ENCODE results near the gene CCDC57.

CCDC57 gene

DNA sequence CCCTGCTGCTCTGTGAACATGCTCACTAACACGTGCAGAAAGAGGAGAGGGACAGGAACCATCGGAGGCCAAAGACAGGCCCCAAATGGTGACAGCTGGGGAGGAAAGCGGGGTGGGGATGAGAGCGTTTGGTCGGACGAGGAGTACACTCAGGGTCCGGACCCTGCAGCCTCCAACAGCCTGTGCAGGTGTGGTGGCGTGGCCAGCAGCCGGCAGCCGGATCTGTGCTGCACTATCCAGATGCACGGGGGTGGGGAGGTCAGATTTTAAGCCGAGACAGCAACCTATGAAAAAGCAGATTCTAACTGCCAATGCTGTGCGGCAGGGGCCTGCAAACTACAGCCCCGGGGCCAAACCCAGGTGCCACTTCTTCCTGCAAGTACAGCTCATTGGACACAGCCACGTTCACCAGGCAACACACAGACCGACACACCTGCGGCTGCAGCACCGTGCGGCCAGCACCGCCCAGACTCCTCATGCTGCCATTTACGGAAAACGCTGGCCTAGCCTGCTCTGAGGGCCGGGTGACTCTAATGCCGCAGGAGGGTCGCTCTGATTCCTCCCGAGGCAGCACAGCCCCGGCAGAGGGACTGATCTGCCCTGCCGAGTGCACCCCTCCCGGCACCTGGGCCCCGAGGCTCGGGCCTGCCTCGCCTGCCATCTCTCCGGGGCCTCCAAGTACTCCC, 37.4 kb upstream of the CCDC57 start:
- Histone ChIP-seq H3K4me1 (ENCODE audit: insufficient read depth, low read length) (no peaks in the 10 kb centered on the region), H3K4me3 (ENCODE audit: low read length) (no peak overlapping the region), H3K27me3 (ENCODE audit: insufficient read depth, low read length) (no peaks in the 10 kb centered on the region), H2AFZ (ENCODE audit: low read depth, low read length) (no peak overlapping the region), H3K9me3 (ENCODE audit: low read length) (no peaks in the 10 kb centered on the region), H3K36me3 (ENCODE audit: insufficient read depth, low read length) (peaks cover 84% of the 10 kb centered on the region)

DNA sequence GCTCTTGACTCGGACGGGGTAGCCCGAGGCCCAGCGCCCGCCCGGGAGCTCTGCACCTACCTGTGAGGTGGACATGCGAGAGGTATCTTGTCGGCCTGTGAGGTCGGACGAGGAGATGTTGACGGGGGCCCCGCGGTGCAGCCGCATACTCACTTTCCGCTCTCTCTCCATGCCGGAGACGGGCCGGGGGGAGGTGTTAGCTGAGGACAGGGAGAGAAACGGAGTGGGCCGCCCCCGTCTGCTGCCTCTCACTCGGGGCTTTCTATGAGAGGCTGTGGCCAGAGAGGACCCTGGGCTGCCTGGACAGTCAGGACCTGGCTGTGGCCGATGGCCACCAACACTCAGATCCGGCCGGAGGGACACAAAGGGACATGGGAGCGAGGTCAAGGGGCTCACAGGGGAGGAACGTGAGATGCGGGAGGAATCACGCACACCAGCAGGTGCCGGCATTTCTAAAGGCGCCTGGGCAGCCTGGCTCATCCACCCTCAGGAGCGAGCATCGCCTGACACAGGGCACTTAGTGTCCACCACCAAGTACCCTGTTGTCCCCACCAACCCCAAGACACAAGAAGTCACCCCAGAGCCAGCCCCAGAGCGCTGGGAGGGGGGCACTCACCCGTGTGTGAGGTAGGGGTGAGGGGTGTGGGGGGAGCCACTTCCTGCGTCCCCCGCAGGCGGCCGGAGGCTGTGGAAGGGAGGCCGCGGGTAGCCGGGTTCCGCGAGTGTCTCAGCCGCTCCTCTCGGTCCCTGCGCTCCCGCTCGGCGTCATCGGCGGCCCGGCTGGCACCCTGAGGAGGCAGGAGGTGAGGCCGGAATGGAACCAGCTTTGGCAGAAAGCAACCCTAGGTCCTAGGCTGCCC, 36.4 kb upstream of the CCDC57 start:
- H3K9me3 ChIP-seq (ENCODE audit: low read length), result no peaks in the 10 kb centered on the region
- no peaks in the 10 kb centered on the region for H3K4me1 ChIP-seq (ENCODE audit: insufficient read depth, low read length)
- no peaks in the 10 kb centered on the region for H3K27me3 ChIP-seq (ENCODE audit: insufficient read depth, low read length)
- no peak overlapping the region for H3K4me3 ChIP-seq (ENCODE audit: low read length)
- no peak overlapping the region for H2AFZ ChIP-seq (ENCODE audit: low read depth, low read length)
- peaks cover 92% of the 10 kb centered on the region for H3K36me3 ChIP-seq (ENCODE audit: insufficient read depth, low read length)

DNA sequence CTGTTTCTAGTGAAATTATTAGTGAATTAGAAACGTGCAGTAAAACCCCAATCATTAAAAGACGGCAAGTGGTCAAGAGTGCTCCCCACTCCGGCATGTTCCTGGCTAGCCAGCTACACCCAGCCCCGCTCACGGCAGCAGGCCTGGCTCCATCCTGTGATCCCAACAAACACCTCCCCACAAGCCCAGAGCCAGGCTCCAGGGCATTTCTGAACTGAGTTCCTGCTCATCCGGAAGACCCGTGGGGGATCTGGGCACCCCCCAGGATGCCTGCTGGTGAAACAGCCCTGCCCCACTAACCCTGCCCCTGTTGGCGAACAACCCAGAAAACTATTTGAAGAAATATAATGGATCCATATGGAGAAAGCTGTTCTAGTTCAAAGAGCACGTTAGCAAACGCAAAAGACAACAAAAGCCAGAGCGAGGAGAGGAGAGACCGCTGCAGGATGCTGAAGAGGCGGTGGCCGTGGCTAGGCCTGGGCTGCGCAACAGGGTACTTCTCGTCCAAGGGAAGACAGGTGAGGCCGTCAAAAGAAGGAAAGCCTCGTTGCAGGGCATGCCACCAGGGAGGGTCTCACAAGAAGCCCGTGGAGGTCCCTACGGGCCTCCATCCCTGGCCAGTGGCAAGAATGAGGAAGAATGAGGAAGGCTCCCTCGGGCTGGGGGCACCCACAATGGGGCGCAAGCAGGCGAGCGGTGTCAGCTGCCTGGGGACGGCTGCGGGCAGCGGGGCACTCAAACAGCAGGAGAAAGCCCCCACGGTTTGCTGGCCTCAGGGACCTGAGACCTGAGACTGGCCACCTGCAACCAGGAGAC, 35.4 kb upstream of the CCDC57 start:
- Histone ChIP-seq H3K36me3 (ENCODE audit: insufficient read depth, low read length) (peaks cover 98% of the 10 kb centered on the region), H3K27me3 (ENCODE audit: insufficient read depth, low read length) (no peaks in the 10 kb centered on the region), H3K9me3 (ENCODE audit: low read length) (no peaks in the 10 kb centered on the region), H3K4me1 (ENCODE audit: insufficient read depth, low read length) (no peaks in the 10 kb centered on the region), H3K4me3 (ENCODE audit: low read length) (no peak overlapping the region), H2AFZ (ENCODE audit: low read depth, low read length) (no peak overlapping the region)

DNA sequence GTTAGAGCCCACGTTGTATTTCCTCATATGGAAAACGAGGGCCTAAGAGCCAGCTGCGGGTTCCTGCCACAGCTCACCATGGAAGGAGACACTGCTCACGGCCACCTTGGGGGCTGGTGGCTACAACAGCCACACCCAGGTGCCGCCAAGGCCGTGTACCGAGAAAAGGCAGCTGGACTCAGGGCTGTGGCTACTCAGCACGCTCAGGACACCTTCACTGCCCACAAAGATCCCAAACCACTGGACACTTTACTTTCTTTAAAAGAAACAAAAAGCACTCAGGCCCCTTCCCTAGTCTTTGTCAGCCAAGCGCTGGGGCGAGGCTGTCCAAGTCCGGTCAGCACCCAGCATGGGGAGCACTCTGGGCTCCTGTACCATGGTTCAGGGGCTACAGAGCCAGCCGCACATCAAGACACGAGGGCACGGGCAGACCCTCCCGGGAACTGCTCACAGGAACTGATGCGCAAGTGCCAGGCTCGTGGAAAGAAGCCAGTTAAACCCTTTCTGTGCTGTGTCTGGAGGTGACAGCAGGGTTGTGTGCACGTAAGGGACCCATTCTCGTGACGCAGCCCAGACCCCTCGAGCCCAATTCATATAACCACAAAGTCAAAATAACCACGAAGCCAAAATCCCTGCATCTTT, 34.7 kb upstream of the CCDC57 start:
- Histone ChIP-seq H3K4me3 (ENCODE audit: low read length) (no peak overlapping the region), H3K4me1 (ENCODE audit: insufficient read depth, low read length) (no peaks in the 10 kb centered on the region), H2AFZ (ENCODE audit: low read depth, low read length) (no peak overlapping the region), H3K36me3 (ENCODE audit: insufficient read depth, low read length) (peaks cover 97% of the 10 kb centered on the region), H3K9me3 (ENCODE audit: low read length) (no peaks in the 10 kb centered on the region), H3K27me3 (ENCODE audit: insufficient read depth, low read length) (no peaks in the 10 kb centered on the region)

DNA sequence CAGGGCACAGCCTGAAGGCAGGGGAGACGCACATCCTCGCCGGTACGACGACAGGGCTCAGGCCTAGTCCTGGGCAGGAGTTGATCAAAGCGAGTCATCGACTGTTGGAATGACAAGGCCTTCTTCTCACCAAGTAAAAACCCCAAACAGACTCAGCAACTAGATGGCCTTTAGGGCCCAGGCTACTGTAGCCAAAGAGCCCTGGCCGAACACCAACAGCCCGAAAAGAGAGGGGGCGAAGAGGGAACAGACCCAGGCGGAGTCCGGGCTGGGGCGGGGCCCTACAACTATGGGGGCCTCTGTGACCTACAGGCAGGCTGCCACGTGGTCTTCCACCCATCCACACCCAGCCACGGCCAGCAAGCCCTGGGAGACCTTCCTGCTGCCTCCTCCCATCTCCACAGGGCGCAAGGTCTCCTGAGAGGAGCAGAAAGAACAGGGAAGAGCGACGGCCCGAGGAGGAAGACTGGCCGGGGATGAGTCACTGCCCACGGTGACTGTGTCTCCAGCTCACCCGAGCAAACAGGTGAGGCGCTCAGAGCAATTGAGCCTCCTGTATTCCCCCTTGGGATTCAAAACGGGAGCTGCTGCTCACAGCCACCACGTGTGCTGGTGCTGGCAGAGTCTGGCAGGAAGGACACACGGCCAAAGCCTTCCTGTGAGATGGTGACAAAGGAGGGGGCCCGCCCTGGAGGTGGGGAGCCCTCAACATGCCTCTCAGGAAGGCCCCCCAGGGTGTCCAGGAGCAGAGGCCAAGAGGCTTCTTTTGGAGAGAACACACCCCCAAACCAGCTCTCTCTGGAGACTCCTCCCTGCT, 33.9 kb upstream of the CCDC57 start:
- Histone ChIP-seq H3K9me3 (ENCODE audit: low read length) (no peaks in the 10 kb centered on the region), H3K4me3 (ENCODE audit: low read length) (no peak overlapping the region), H3K4me1 (ENCODE audit: insufficient read depth, low read length) (no peaks in the 10 kb centered on the region), H3K36me3 (ENCODE audit: insufficient read depth, low read length) (peaks cover 96% of the 10 kb centered on the region), H3K27me3 (ENCODE audit: insufficient read depth, low read length) (no peaks in the 10 kb centered on the region), H2AFZ (ENCODE audit: low read depth, low read length) (no peak overlapping the region)

DNA sequence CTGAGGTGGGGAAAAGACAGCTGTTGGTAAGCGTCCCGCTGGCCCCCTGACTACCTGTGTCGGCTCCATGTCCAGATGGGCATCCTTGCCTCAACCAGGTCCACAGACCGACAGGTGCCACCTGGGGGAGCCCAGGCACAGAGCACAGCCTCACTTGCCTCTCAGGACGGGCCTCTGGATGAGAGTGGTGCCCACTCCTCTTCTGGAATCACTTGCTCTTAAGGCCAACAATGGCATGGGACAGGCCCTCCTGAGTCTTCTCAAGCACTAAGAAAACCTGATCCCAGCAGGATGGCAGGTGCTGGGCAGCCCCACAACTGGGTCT, 33.4 kb upstream of the CCDC57 start:
- H3K36me3 ChIP-seq (ENCODE audit: insufficient read depth, low read length), result peaks cover 94% of the 10 kb centered on the region
- no peak overlapping the region for H3K4me3 ChIP-seq (ENCODE audit: low read length)
- H3K27me3 ChIP-seq (ENCODE audit: insufficient read depth, low read length), result no peaks in the 10 kb centered on the region
- H3K9me3 ChIP-seq (ENCODE audit: low read length), result no peaks in the 10 kb centered on the region
- H2AFZ ChIP-seq (ENCODE audit: low read depth, low read length), result no peak overlapping the region
- H3K4me1 ChIP-seq (ENCODE audit: insufficient read depth, low read length), result no peaks in the 10 kb centered on the region

DNA sequence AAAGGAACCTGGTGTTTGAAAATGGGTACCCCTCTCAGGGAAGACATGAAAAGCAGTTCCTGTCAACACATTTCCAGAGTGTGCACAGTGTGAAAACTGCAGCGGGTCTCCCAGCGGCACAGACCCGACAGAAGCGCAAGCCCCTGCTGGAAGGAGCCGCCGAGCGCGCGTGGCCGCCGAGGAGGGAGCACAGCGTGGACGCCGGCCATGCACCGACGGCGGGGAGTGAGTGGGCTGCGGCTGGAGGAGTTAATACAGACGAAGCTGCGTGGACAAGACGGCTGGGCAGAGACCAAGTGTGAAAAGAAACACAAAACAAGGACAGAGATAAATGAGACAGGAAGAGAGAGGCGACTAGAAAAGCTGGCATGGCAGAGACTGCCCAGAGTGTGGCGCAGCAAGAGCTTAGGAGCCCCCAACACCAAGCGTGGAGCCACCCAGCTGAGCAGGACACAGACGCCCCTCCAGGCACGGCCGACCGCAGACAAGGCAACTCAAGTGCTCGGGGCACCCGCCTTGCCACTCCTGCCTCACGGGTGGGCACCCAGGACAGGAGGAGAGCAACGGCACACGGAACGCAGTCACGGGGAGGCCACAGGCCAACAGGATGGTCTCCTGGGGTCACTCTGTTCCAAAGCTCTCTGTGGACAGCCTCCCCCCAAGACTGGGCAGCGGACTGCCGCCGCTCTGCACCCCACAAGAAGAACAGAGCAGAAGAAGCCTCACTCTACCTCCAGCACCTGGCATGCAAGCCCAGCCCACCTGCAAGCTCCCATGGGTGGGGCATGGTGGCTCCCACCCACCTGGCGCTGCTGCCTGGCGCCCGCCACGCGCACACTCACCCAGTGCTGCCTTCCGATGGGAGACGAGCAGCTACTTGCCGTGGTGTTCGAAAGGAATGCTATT, 32.7 kb upstream of the CCDC57 start:
- H3K4me3 ChIP-seq (ENCODE audit: low read length), result no peak overlapping the region
- H3K36me3 ChIP-seq (ENCODE audit: insufficient read depth, low read length), result peaks cover 88% of the 10 kb centered on the region
- no peaks in the 10 kb centered on the region for H3K9me3 ChIP-seq (ENCODE audit: low read length)
- no peaks in the 10 kb centered on the region for H3K27me3 ChIP-seq (ENCODE audit: insufficient read depth, low read length)
- no peaks in the 10 kb centered on the region for H3K4me1 ChIP-seq (ENCODE audit: insufficient read depth, low read length)
- H2AFZ ChIP-seq (ENCODE audit: low read depth, low read length), result no peak overlapping the region

DNA sequence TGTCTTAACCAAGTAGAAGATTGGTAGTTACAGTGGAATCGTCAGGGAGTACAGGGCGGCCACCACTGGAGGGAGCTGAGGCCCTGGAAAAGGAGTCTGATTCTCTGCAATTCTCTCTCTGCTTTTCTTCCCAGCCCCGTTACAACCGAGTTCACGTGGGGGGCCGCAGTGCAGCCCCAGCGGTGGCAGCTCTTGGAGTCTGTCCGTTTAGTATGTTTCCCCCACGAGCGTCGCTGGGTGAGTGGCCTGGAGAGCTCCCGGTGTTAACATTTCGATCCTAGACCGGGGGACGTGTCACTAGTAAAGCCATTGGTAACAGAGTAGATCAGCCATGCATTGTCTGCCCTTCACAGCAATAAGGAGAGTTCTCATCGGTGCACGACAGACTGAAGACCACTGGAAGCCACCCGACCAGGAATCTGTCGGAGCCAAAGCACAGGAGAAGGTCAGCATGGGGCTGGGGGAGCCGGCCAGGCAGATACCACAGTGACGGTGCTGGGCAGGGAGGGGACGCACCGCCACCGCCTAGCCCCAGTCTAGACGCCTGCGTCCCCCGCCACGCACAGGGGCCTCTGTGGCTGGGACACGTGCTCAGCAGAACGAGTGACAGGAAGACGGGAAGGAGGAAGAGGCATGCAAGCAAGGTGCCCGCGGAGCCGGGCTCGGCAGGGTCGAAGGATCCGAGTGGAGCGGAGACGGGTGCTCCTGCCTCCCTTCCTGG, 31.9 kb upstream of the CCDC57 start:
- Histone ChIP-seq H3K4me1 (ENCODE audit: insufficient read depth, low read length) (no peaks in the 10 kb centered on the region), H3K27me3 (ENCODE audit: insufficient read depth, low read length) (no peaks in the 10 kb centered on the region), H2AFZ (ENCODE audit: low read depth, low read length) (no peak overlapping the region), H3K36me3 (ENCODE audit: insufficient read depth, low read length) (peaks cover 85% of the 10 kb centered on the region), H3K4me3 (ENCODE audit: low read length) (no peak overlapping the region), H3K9me3 (ENCODE audit: low read length) (no peaks in the 10 kb centered on the region)

DNA sequence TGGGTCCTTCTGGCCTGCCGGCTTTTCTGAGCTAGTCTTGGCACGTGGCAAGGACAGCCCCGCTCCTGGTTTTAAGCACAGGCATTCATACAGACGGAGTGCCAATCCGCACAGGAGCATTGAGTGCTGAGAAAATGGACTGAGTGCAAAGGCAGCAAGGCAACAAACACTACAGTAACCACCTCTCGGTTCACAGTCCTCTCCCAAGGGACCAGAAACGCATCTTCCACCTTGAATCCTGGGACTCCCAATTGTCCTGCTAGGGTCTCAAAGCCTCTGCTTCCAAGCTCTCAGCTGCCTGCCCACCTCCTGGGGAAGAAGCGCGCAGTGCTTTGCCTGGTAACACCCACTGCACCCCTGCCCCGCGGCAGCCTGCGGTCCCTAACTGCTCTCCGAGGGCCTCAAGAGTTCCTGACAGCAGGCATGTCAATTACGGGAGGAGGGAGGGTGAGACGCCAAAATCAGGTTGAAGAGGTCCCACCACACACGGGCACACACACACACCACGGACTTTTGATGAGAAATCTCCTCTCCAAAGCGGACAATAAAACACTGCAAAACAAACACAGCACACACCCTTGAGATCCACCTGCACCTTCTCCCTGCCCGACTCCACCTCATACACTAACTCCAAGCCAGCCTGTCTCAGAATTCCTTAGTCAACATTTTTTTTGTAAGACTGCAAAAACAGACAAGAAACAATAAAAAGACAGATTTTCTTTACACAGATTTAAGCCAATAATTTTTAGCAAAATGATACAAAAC, 31.2 kb upstream of the CCDC57 start:
- peaks cover 81% of the 10 kb centered on the region for H3K36me3 ChIP-seq (ENCODE audit: insufficient read depth, low read length)
- H3K4me1 ChIP-seq (ENCODE audit: insufficient read depth, low read length), result no peaks in the 10 kb centered on the region
- no peaks in the 10 kb centered on the region for H3K9me3 ChIP-seq (ENCODE audit: low read length)
- H2AFZ ChIP-seq (ENCODE audit: low read depth, low read length), result no peak overlapping the region
- no peak overlapping the region for H3K4me3 ChIP-seq (ENCODE audit: low read length)
- H3K27me3 ChIP-seq (ENCODE audit: insufficient read depth, low read length), result no peaks in the 10 kb centered on the region

DNA sequence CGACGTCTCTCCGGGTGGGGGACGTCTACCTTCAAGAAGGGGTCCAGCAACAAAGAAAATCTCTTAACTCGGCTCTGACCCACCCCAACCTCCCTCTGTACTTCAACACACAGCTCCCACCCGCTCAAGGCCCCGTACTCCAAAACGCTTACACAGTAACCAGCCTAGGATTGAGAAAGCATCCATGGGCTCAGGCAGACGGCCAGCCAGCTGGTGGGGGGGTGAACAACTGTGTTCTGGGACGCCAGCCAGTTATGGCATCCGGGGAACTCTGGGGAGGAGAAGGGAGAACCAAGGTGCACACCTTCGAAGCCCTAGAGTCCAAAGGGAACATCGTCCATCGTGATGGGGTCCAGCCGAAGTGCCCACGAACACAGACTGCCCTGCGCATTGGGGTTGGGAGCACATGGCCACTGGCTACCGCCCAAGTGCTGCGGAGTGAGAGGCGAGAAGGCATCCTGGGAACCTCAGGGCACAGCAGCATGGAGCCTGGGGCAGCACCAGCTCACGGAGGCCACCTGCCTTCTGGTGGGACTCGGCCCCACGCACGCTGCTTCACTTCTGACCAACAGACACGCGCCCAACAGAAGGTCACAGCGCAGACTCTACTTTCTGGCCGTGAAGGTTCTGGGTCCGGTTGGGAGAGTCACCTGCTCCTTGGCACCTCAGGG, 30.5 kb upstream of the CCDC57 start:
- Histone ChIP-seq H3K4me3 (ENCODE audit: low read length) (no peak overlapping the region), H3K36me3 (ENCODE audit: insufficient read depth, low read length) (peaks cover 74% of the 10 kb centered on the region), H3K9me3 (ENCODE audit: low read length) (no peaks in the 10 kb centered on the region), H3K27me3 (ENCODE audit: insufficient read depth, low read length) (no peaks in the 10 kb centered on the region), H2AFZ (ENCODE audit: low read depth, low read length) (no peak overlapping the region), H3K4me1 (ENCODE audit: insufficient read depth, low read length) (no peaks in the 10 kb centered on the region)

Data from neuron (in vitro differentiated cells).